Measurements from ENCODE around the gene MAP3K15. TPM values are rescaled to one million over a fixed set of nuclear protein-coding genes. Genes with fewer than 3 reads are reported as not detected.

The MAP3K15 gene
- total and polyA plus RNA-seq, 8 donors: 0.32 to 7.1 (median 1.2) TPM

DNA sequence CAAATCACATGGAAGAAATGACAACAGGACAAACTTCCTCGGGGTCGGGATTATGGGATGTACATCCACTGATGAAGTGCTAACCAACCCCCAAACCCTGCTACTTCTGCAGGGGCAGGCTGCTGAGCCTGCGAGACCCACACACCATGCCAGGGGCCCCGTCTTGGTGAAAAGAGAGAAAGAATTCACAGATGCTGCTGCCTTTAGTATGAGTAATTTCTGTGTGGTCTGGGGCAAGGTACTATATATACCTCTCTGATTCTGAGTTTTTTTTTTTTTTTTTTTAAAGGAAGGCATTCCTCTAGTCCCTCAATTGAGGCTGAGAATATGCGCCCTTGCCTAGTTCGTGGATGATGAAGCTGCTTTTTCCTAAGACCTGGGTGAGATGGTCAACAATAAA is 146.7 kb downstream of the MAP3K15 start:
- WGBS, 2 donors: 80 to 90% methylated on average over 6 of the region's 6 CpGs
- H3K9me3 ChIP-seq: no peaks in the 10 kb centered on the region
- ATAC-seq (no peak), FAIRE-seq (no peak), DNase-seq (no peak)
- TF ChIP-seq, protein P1, sequence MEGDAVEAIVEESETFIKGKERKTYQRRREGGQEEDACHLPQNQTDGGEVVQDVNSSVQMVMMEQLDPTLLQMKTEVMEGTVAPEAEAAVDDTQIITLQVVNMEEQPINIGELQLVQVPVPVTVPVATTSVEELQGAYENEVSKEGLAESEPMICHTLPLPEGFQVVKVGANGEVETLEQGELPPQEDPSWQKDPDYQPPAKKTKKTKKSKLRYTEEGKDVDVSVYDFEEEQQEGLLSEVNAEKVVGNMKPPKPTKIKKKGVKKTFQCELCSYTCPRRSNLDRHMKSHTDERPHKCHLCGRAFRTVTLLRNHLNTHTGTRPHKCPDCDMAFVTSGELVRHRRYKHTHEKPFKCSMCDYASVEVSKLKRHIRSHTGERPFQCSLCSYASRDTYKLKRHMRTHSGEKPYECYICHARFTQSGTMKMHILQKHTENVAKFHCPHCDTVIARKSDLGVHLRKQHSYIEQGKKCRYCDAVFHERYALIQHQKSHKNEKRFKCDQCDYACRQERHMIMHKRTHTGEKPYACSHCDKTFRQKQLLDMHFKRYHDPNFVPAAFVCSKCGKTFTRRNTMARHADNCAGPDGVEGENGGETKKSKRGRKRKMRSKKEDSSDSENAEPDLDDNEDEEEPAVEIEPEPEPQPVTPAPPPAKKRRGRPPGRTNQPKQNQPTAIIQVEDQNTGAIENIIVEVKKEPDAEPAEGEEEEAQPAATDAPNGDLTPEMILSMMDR (IDR thresholded peaks at IDR 0.05): no peak
- intact Hi-C loops (cut with DNase I): no loop called here
- H3K27me3 ChIP-seq: no peaks in the 10 kb centered on the region
- no peak overlapping the region for H3K4me3 ChIP-seq
- H3K27ac ChIP-seq: no peak overlapping the region
- H3K4me1 ChIP-seq: no peaks in the 10 kb centered on the region
- H3K36me3 ChIP-seq: no peaks in the 10 kb centered on the region

DNA sequence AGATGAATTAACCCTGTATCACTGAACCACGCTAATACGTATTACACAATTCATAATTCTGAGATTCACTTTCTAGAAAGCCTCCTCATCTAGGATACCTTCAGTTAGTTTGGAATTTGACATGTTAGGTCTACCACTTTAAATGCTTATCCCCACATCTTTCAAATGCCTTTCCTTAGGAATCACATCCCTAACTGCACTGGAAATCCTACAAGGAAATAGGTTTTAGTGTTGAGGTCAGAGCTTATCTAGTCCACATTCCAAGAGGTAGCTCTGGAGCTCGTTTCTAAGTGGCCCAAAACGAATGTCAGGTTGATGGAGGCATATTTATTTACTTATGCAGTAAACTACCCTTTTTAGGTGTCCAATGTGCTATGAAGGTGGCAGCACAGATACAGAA is 153.6 kb downstream of the MAP3K15 start:
- TF ChIP-seq, protein P1 (IDR thresholded peaks at IDR 0.05): no peak
- intact Hi-C loops (cut with DNase I): no loop called here
- Histone ChIP-seq H3K4me1 (no peaks in the 10 kb centered on the region), H3K4me3 (no peak overlapping the region), H3K9me3 (no peaks in the 10 kb centered on the region), H3K27ac (no peak overlapping the region), H3K36me3 (peaks cover 0 to 34% (median 10%) of the 10 kb centered on the region in 3 donors), H3K27me3 (no peaks in the 10 kb centered on the region)
- no peak for DNase-seq
- no peak for ATAC-seq
- FAIRE-seq: no peak
- 59 to 69% methylated on average over 4 of the region's 4 CpGs for WGBS, 2 donors

DNA sequence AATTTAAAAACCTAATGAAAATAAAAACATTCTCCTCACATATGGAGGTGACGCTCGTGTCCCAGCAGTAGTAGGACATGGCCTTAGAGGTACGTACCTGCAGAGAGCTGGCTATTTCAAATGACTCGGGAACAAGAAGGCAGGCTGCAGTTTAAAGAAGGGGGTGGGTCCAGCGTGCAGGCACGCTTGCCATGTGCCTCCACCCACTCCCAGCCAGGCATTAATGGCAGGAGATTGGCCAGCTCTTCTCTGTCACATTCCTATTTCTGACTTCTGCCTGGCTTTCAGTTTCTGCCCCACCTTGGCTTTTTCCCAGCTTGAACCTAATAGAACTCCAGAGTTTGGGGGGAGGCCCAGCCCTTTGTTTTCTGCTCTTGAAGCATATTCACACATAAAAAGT is 154.4 kb downstream of the MAP3K15 start:
- no peak overlapping the region for H3K27ac ChIP-seq
- TF ChIP-seq, protein P1 (IDR thresholded peaks at IDR 0.05): no peak
- WGBS, 2 donors: 76 to 93% methylated on average over 6 of the region's 6 CpGs
- no peaks in the 10 kb centered on the region for H3K9me3 ChIP-seq
- no peaks in the 10 kb centered on the region for H3K4me1 ChIP-seq
- no peak overlapping the region for H3K4me3 ChIP-seq
- FAIRE-seq (no peak), ATAC-seq (no peak), DNase-seq (no peak)
- H3K27me3 ChIP-seq: no peaks in the 10 kb centered on the region
- H3K36me3 ChIP-seq: peaks cover 0 to 34% (median 10%) of the 10 kb centered on the region in 3 donors
- intact Hi-C loops (cut with DNase I): no loop called here

DNA sequence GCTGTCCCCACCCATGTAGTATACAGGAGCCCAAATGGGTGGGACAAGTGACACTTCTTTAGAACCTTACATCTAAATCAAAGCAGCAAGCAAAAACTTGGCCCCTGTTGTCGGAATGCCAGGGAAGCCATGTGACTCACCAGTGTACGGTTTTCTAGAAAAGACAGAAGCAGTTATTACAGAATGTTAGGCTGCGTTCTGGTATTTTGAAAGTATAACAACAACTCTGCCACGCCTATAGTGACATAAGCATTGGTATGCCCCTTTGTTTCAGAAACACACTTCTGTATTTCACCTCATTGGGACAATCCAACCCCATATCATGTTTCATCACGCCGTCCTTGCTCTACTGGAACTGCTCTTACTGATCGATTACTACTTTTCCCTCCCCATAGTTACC is 156.8 kb downstream of the MAP3K15 start:
- Histone ChIP-seq H3K4me1 (no peaks in the 10 kb centered on the region), H3K36me3 (peaks cover 0 to 41% (median 10%) of the 10 kb centered on the region in 3 donors), H3K4me3 (no peak overlapping the region), H3K27me3 (no peaks in the 10 kb centered on the region), H3K27ac (no peak overlapping the region), H3K9me3 (no peaks in the 10 kb centered on the region)
- no peak for ATAC-seq
- DNase-seq: no peak
- intact Hi-C loops (cut with DNase I): no loop called here
- no peak for FAIRE-seq
- WGBS, 2 donors: 83 to 88% methylated on average over 7 of the region's 7 CpGs
- TF ChIP-seq, protein P1 (IDR thresholded peaks at IDR 0.05): no peak

DNA sequence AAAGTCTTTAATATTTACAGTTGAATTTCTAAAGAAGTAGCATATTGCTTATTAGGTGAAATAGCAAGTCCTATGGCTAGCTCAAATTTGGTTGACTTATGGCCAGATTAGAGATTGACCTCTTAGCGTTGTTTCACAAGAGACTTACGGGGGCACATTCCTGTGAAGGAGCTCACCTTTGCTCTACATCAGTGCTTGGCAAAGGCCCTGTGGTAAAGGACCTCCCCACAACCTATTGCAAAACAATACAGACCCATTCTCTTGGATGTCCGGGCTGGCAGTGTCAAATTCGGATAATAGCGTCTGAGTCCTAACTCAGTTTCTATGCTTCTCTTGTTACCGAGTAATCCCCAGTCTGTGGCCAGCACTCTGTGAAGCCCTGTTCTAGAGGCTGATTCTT is 160.7 kb downstream of the MAP3K15 start:
- DNase-seq (no peak), FAIRE-seq (no peak), ATAC-seq (no peak)
- H3K9me3 ChIP-seq: no peaks in the 10 kb centered on the region
- H3K4me3 ChIP-seq: no peak overlapping the region
- peaks cover 0 to 50% (median 12%) of the 10 kb centered on the region in 3 donors for H3K36me3 ChIP-seq
- intact Hi-C loops (cut with DNase I): no loop called here
- no peak overlapping the region for H3K27ac ChIP-seq
- 82 to 90% methylated on average over 6 of the region's 6 CpGs for whole genome bisulfite sequencing, 2 donors
- TF ChIP-seq, protein P1 (IDR thresholded peaks at IDR 0.05): no peak
- H3K4me1 ChIP-seq: no peaks in the 10 kb centered on the region
- H3K27me3 ChIP-seq: no peaks in the 10 kb centered on the region
